Fibroblast of lung (primary cell): Measurements from ENCODE around the gene LGALS3BP. TPM values are rescaled to one million over a fixed set of nuclear protein-coding genes. Genes with fewer than 3 reads are reported as not detected.

ENCODE experiments used
- DNase-seq, 2 donors: peaks; one replicate each; pipeline versions ENCODE4 v3.0.0 to v3.0.0-alpha.2; 2010; ENCODE audit warnings: low read depth in 2 of 2
- H2AFZ ChIP-seq: 2 replicates; pipeline ENCODE4 v1.5.1; 2012; ENCODE audit warnings: low read length, control low read depth, inconsistent platforms
- H3K27ac ChIP-seq: 2 replicates; pipeline ENCODE4 v1.5.1; 2011; ENCODE audit warnings: low read length, control low read depth; ENCODE audit not compliant: insufficient read depth
- H3K27me3 ChIP-seq: 2 replicates; pipeline ENCODE4 v1.5.1; 2011; ENCODE audit warnings: mild to moderate bottlenecking, low read length; ENCODE audit not compliant: control insufficient read depth, insufficient read depth
- H3K36me3 ChIP-seq: 2 replicates; pipeline ENCODE4 v1.5.1; 2011; ENCODE audit warnings: low read length; ENCODE audit not compliant: control insufficient read depth, insufficient read depth
- H3K4me1 ChIP-seq: 2 replicates; pipeline ENCODE4 v1.5.1; 2011; ENCODE audit warnings: low read length; ENCODE audit not compliant: control insufficient read depth, insufficient read depth; ENCODE audit errors: extremely low read depth
- H3K4me2 ChIP-seq: 2 replicates; pipeline ENCODE4 v1.5.1; 2011; ENCODE audit warnings: low read length, control low read depth; ENCODE audit not compliant: insufficient read depth; ENCODE audit errors: extremely low read depth
- H3K4me3 ChIP-seq, 4 experiments: fragments of 200-600 bp in 1 of 4; sonication (generic) in 1 of 4; replicated peaks in 1 of 4; 2 replicates each; pipeline ENCODE4 v1.5.1; 2011 to 2016; ENCODE audit warnings: low read length in 4 of 4, low read depth in 3 of 4, mild to moderate bottlenecking in 3 of 4, control low read depth in 2 of 4, inconsistent platforms in 1 of 4, mixed read lengths in 1 of 4; ENCODE audit not compliant: insufficient read depth in 1 of 4; ENCODE audit errors: control extremely low read depth in 1 of 4
- H3K79me2 ChIP-seq: 2 replicates; pipeline ENCODE4 v1.5.1; 2012; ENCODE audit warnings: mild to moderate bottlenecking, low read length, inconsistent platforms; ENCODE audit not compliant: control insufficient read depth, insufficient read depth
- H3K9ac ChIP-seq: 2 replicates; pipeline ENCODE4 v1.5.1; 2011; ENCODE audit warnings: mild to moderate bottlenecking, low read length, control low read depth; ENCODE audit not compliant: insufficient read depth
- H3K9me3 ChIP-seq: 2 replicates; pipeline ENCODE4 v1.5.1; 2012; ENCODE audit warnings: low read depth, low read length; ENCODE audit not compliant: control insufficient read depth, insufficient read depth
- H4K20me1 ChIP-seq: 2 replicates; pipeline ENCODE4 v1.5.1; 2011; ENCODE audit warnings: low read length; ENCODE audit not compliant: control insufficient read depth, insufficient read depth; ENCODE audit errors: extremely low read depth
- CTCF ChIP-seq, 2 donors: IDR thresholded peaks in 1 of 2; conservative IDR thresholded peaks in 1 of 2; 1 replicate in 1 of 2; 2 replicates in 1 of 2; pipeline ENCODE4 v1.5.1; 2011 to 2012; ENCODE audit warnings: low read length in 2 of 2, control low read depth in 1 of 2, inconsistent platforms in 1 of 2, low read depth in 1 of 2, mild to moderate bottlenecking in 1 of 2
- EZH2 ChIP-seq: IDR thresholded peaks from 2 replicates; pipeline ENCODE4 v1.5.1; 2012; ENCODE audit warnings: low read length, control low read depth, mild to moderate bottlenecking; ENCODE audit errors: missing control alignments
- polyA plus RNA-seq, 2 donors: library from polyadenylated mRNA; depleted of rRNA in 1 of 2; stranded (reverse) in 1 of 2; unstranded in 1 of 2; fragments of >200 nt; gene quantifications; 2 replicates each; pipeline ENCODE4 v1.2.1, GENCODE V29; 2011 to 2012; ENCODE audit warnings: missing spikeins in 1 of 2
- total RNA-seq: library from RNA; depleted of rRNA; stranded (reverse); fragments of >200 nt; gene quantifications from 2 replicates; pipeline ENCODE4 v1.2.1, GENCODE V29; 2014

Gene LGALS3BP
- total and polyA plus RNA-seq, 2 donors (not counting 1 experiment from before 2014, with no cell fraction given) = 128 to 387 TPM

GRCh38 chr17:79006046-79006445, 26.3 kb upstream of the LGALS3BP start:
- TF ChIP-seq EZH2 (no peak), CTCF (conservative IDR thresholded peaks at IDR 0.05 in 1 of 2, IDR thresholded peaks at IDR 0.05 in 1 of 2; ENCODE audit: low read depth in 1 of 2, low read length in 2 of 2) (no peak)
- no peak for DNase-seq
- Histone ChIP-seq H3K36me3 (peaks cover 5% of the 10 kb centered on the region), H3K27ac (no peak overlapping the region), H3K9me3 (no peaks in the 10 kb centered on the region), H3K79me2 (peaks cover 69% of the 10 kb centered on the region), H3K4me2 (no peak overlapping the region), H2AFZ (no peak overlapping the region), H3K9ac (no peak overlapping the region), H3K27me3 (no peaks in the 10 kb centered on the region), H3K4me3 (no peak overlapping the region), H4K20me1 (no peaks in the 10 kb centered on the region), H3K4me1 (peaks cover 4% of the 10 kb centered on the region)

- no peaks in the 10 kb centered on the region for H3K9me3 ChIP-seq
- no peaks in the 10 kb centered on the region for H3K27me3 ChIP-seq
- TF ChIP-seq EZH2 = no peak
- TF ChIP-seq CTCF (conservative IDR thresholded peaks at IDR 0.05 in 1 of 2, IDR thresholded peaks at IDR 0.05 in 1 of 2; ENCODE audit: low read depth in 1 of 2, low read length in 2 of 2) = no peak
- no peak overlapping the region for H3K4me2 ChIP-seq
- no peak overlapping the region for H3K4me3 ChIP-seq
- no peak overlapping the region for H3K27ac ChIP-seq
- H4K20me1 ChIP-seq = no peaks in the 10 kb centered on the region
- H3K9ac ChIP-seq = no peak overlapping the region
- no peak for DNase-seq
- peaks cover 77% of the 10 kb centered on the region for H3K79me2 ChIP-seq
- peaks cover 5% of the 10 kb centered on the region for H3K36me3 ChIP-seq
- H2AFZ ChIP-seq = no peak overlapping the region
- peaks cover 4% of the 10 kb centered on the region for H3K4me1 ChIP-seq
Observed at GRCh38 chr17:79005063-79005861, 25.5 kb upstream of the LGALS3BP start.

GRCh38 chr17:79003661-79004411, 24.1 kb upstream of the LGALS3BP start:
- no peak overlapping the region for H2AFZ ChIP-seq
- no peaks in the 10 kb centered on the region for H3K27me3 ChIP-seq
- no peaks in the 10 kb centered on the region for H3K9me3 ChIP-seq
- H4K20me1 ChIP-seq = no peaks in the 10 kb centered on the region
- no peak overlapping the region for H3K4me3 ChIP-seq
- peaks cover 77% of the 10 kb centered on the region for H3K79me2 ChIP-seq
- H3K27ac ChIP-seq = no peak overlapping the region
- H3K36me3 ChIP-seq = peaks cover 10% of the 10 kb centered on the region
- no peak for TF ChIP-seq EZH2
- no peak for TF ChIP-seq CTCF (conservative IDR thresholded peaks at IDR 0.05 in 1 of 2, IDR thresholded peaks at IDR 0.05 in 1 of 2; ENCODE audit: low read depth in 1 of 2, low read length in 2 of 2)
- H3K4me2 ChIP-seq = no peak overlapping the region
- no peak overlapping the region for H3K9ac ChIP-seq
- no peak for DNase-seq
- peaks cover 4% of the 10 kb centered on the region for H3K4me1 ChIP-seq
